Liver (tissue), 9 donors: ENCODE measurements around the gene SMAD7. TPM values are rescaled to one million over a fixed set of nuclear protein-coding genes. Genes with fewer than 3 reads are reported as not detected.
A peak's percentile ranks its signal among the peaks of the same experiment; 100 is the strongest.

Experiments used
- DNase-seq: peaks from one replicate; pipeline ENCODE4 v3.0.0-alpha.2; 2017; ENCODE audit warnings: low spot score
- H3K27ac ChIP-seq, 2 donors: one replicate each; pipeline ENCODE4 v1.7.0; 2013; ENCODE audit warnings: inconsistent platforms in 2 of 2, low read length in 2 of 2, control low read depth in 1 of 2, low read depth in 1 of 2, mild to moderate bottlenecking in 1 of 2
- H3K27me3 ChIP-seq, 4 donors: one replicate each; pipeline versions ENCODE4 v1.6.1 to v1.7.0; 2013; ENCODE audit warnings: low read length in 3 of 4, inconsistent platforms in 1 of 4, mild to moderate bottlenecking in 1 of 4, moderate library complexity in 1 of 4; ENCODE audit not compliant: control insufficient read depth in 4 of 4, insufficient read depth in 4 of 4
- H3K36me3 ChIP-seq, 4 donors: one replicate each; pipeline versions ENCODE4 v1.6.1 to v1.7.0; 2013; ENCODE audit warnings: low read length in 3 of 4, mild to moderate bottlenecking in 3 of 4, low read depth in 1 of 4, moderate library complexity in 1 of 4; ENCODE audit not compliant: control insufficient read depth in 4 of 4, insufficient read depth in 3 of 4
- H3K4me1 ChIP-seq, 4 donors: one replicate each; pipeline versions ENCODE4 v1.6.1 to v1.7.0; 2013; ENCODE audit warnings: low read length in 3 of 4, mild to moderate bottlenecking in 3 of 4, moderate library complexity in 1 of 4; ENCODE audit not compliant: control insufficient read depth in 4 of 4, insufficient read depth in 4 of 4
- H3K4me3 ChIP-seq, 3 donors: one replicate each; pipeline versions ENCODE4 v1.6.1 to v1.7.0; 2013; ENCODE audit warnings: low read length in 3 of 3, control low read depth in 1 of 3, low read depth in 1 of 3, mild to moderate bottlenecking in 1 of 3
- H3K9ac ChIP-seq, 2 donors: one replicate each; pipeline ENCODE4 v1.7.0; 2013; ENCODE audit warnings: low read length in 2 of 2, mild to moderate bottlenecking in 2 of 2, moderate library complexity in 2 of 2, control low read depth in 1 of 2, low read depth in 1 of 2
- H3K9me3 ChIP-seq, 4 donors: one replicate each; pipeline versions ENCODE4 v1.6.1 to v1.7.0; 2013; ENCODE audit warnings: low read length in 3 of 4; ENCODE audit not compliant: control insufficient read depth in 4 of 4
- ATF3 ChIP-seq: IDR thresholded peaks from 2 replicates; pipeline ENCODE4 v1.6.1; 2016; ENCODE audit warnings: antibody characterized with exemption
- CTCF ChIP-seq: fragments of 150-350 bp; IDR thresholded peaks from 2 replicates; pipeline ENCODE4 v1.5.1; 2017; ENCODE audit warnings: improper control_type of control experiment, low read depth, low read length; ENCODE audit not compliant: missing input control
- EGR1 ChIP-seq, 2 donors: IDR thresholded peaks; 2 replicates each; pipeline ENCODE4 v1.6.1; 2016 to 2018; ENCODE audit warnings: antibody characterized with exemption in 2 of 2, low read depth in 2 of 2
- FOXA1 ChIP-seq: IDR thresholded peaks from 2 replicates; pipeline ENCODE4 v1.6.1; 2016; ENCODE audit warnings: antibody characterized with exemption
- GABPA ChIP-seq, 2 donors: IDR thresholded peaks in 1 of 2; conservative IDR thresholded peaks in 1 of 2; 2 replicates each; pipeline ENCODE4 v1.6.1; 2016; ENCODE audit warnings: antibody characterized with exemption in 2 of 2, mild to moderate bottlenecking in 1 of 2, moderate library complexity in 1 of 2
- HNF4A ChIP-seq, 2 donors: conservative IDR thresholded peaks; 2 replicates each; pipeline ENCODE4 v1.6.1; 2016; ENCODE audit warnings: antibody characterized with exemption in 2 of 2, mild to moderate bottlenecking in 2 of 2
- HNF4G ChIP-seq: IDR thresholded peaks from 2 replicates; pipeline ENCODE4 v1.6.1; 2016; ENCODE audit warnings: antibody characterized with exemption
- JUND ChIP-seq, 2 donors: IDR thresholded peaks; 2 replicates each; pipeline ENCODE4 v1.6.1; 2016; ENCODE audit warnings: antibody characterized with exemption in 2 of 2
- RAD21 ChIP-seq, 2 donors: IDR thresholded peaks; 2 replicates each; pipeline ENCODE4 v1.6.1; 2016; ENCODE audit warnings: antibody characterized with exemption in 2 of 2, mild to moderate bottlenecking in 2 of 2
- REST ChIP-seq: IDR thresholded peaks from 2 replicates; pipeline ENCODE4 v1.6.1; 2016; ENCODE audit warnings: antibody characterized with exemption, mild to moderate bottlenecking
- RXRA ChIP-seq, 2 donors: IDR thresholded peaks; 2 replicates each; pipeline ENCODE4 v1.6.1; 2017 to 2018; ENCODE audit warnings: antibody characterized with exemption in 2 of 2, mild to moderate bottlenecking in 1 of 2
- TAF1 ChIP-seq: conservative IDR thresholded peaks from 2 replicates; pipeline ENCODE4 v1.6.1; 2016; ENCODE audit warnings: antibody characterized with exemption, mild to moderate bottlenecking
- YY1 ChIP-seq: IDR thresholded peaks from 2 replicates; pipeline ENCODE4 v1.6.1; 2016; ENCODE audit warnings: antibody characterized with exemption, mild to moderate bottlenecking
- WGBS: extraction: QIAGEN DNeasy Blood & Tissue Kit; methylation state at CpG from one replicate; pipeline ENCODE4 v1.1.7; 2013; 5-methylcytosine and 5-hydroxymethylcytosine counted together
- polyA plus RNA-seq, 2 donors: library from polyadenylated mRNA; stranded (reverse) in 1 of 2; unstranded in 1 of 2; fragments of 200-250 nt in 1 of 2; fragments of >200 nt in 1 of 2; fragmentation: Nextera tagmentation in 1 of 2; extraction: Ambion mirVana in 1 of 2; gene quantifications; one replicate each; pipeline versions ENCODE4 v1.2.1 to v1.2.3, GENCODE V29; 2013 to 2015
- total RNA-seq, 2 donors: library from RNA; depleted of rRNA; stranded (reverse); fragments of >200 nt; gene quantifications; one replicate each; pipeline ENCODE4 v1.2.3, GENCODE V29; 2014
- TF ChIP-seq, protein P1 (sequence below): IDR thresholded peaks from 2 replicates; pipeline ENCODE4 v1.6.1; 2016; ENCODE audit warnings: antibody characterized with exemption
- TF ChIP-seq, protein P2 (sequence below): IDR thresholded peaks from 2 replicates; pipeline ENCODE4 v1.6.1; 2016; ENCODE audit warnings: antibody characterized with exemption
- donor health status: healthy.
- donor health status: healthy.
- donor health status: healthy.
- donor health status: healthy.
- donor health status: healthy.

Gene SMAD7
- total and polyA plus RNA-seq, 4 donors, result 3.2 to 11.8 (median 10.1) TPM

GRCh38 chr18:48932822-48933510, 17.8 kb downstream of the SMAD7 start (continued):
- TF ChIP-seq CTCF (no peak), FOXA1 (no peak), HNF4A (conservative IDR thresholded peaks at IDR 0.05) (no peak), GABPA (IDR thresholded peaks at IDR 0.05 in 1 of 2, conservative IDR thresholded peaks at IDR 0.05 in 1 of 2) (no peak)
- TF ChIP-seq, protein P1, sequence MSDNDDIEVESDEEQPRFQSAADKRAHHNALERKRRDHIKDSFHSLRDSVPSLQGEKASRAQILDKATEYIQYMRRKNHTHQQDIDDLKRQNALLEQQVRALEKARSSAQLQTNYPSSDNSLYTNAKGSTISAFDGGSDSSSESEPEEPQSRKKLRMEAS, result no peak

DNA sequence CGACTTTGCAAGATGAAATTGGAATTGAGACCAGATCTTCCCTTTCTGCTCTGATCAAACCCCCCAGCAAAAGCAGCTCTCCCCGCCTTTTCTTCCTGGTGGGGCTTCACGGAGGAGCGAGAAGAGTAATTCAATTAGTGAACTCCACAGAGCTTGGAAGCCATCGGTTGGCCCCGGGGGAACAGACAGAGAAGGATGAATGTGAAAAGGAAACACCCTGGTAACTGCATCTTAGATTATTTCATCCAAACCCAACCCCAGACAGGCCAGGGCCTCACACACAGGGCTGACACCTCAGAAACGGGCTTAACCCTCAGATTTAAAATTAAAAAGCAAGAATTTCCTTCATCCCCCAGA, 18.3 kb downstream of the SMAD7 start:
- H3K36me3 ChIP-seq, result no peaks in the 10 kb centered on the region
- no peak for TF ChIP-seq RAD21 (IDR thresholded peaks at IDR 0.05)
- TF ChIP-seq CTCF, result no peak
- TF ChIP-seq JUND (IDR thresholded peaks at IDR 0.05), result no peak
- TF ChIP-seq RXRA (IDR thresholded peaks at IDR 0.05), result no peak
- no peak for TF ChIP-seq EGR1 (IDR thresholded peaks at IDR 0.05; ENCODE audit: low read depth in 2 of 2)
- TF ChIP-seq, protein P2, sequence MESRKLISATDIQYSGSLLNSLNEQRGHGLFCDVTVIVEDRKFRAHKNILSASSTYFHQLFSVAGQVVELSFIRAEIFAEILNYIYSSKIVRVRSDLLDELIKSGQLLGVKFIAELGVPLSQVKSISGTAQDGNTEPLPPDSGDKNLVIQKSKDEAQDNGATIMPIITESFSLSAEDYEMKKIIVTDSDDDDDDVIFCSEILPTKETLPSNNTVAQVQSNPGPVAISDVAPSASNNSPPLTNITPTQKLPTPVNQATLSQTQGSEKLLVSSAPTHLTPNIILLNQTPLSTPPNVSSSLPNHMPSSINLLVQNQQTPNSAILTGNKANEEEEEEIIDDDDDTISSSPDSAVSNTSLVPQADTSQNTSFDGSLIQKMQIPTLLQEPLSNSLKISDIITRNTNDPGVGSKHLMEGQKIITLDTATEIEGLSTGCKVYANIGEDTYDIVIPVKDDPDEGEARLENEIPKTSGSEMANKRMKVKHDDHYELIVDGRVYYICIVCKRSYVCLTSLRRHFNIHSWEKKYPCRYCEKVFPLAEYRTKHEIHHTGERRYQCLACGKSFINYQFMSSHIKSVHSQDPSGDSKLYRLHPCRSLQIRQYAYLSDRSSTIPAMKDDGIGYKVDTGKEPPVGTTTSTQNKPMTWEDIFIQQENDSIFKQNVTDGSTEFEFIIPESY, result no peak
- no peak for TF ChIP-seq ATF3
- no peak for TF ChIP-seq TAF1
- TF ChIP-seq FOXA1, result no peak
- TF ChIP-seq REST, result no peak
- no peak for TF ChIP-seq HNF4G
- no peak for TF ChIP-seq YY1
- 53% methylated on average over 7 of the region's 7 CpGs for WGBS
- peaks cover 37 to 91% (median 80%) of the 10 kb centered on the region in 4 donors for H3K4me1 ChIP-seq
- H3K27ac ChIP-seq, result peak overlapping the region; percentile 37 to 73
- H3K9me3 ChIP-seq, result no peaks in the 10 kb centered on the region
- DNase-seq, result no peak
- no peak overlapping the region for H3K4me3 ChIP-seq
- no peaks in the 10 kb centered on the region for H3K27me3 ChIP-seq
- H3K9ac ChIP-seq, result no peak overlapping the region
